Activated T-cell treated with anti-CD3 and anti-CD28 coated beads for 48 hours (primary cell): ENCODE measurements around the gene CACNB4.
"Not testable (repeated sequence)": the region's sequence is repeated elsewhere in the genome, so short reads cannot be mapped to it uniquely, and the experiment has no call there.

Experiments
- DNase-seq: peaks from one replicate; pipeline ENCODE4 v3.0.0-alpha.2; 2020; ENCODE audit warnings: low read depth

The CACNB4 gene

GRCh38 chr2:152050915-152051314, 47.9 kb downstream of the CACNB4 start:
- DNase-seq = no peak

- no peak for DNase-seq
Measured at GRCh38 chr2:152050341-152050740, 48.5 kb downstream of the CACNB4 start.

GRCh38 chr2:152049541-152049940, 49.3 kb downstream of the CACNB4 start:
- no peak for DNase-seq

GRCh38 chr2:152047824-152048471, 50.9 kb downstream of the CACNB4 start:
- no peak for DNase-seq

- no peak for DNase-seq
Measured at GRCh38 chr2:152046940-152047339, 51.9 kb downstream of the CACNB4 start.

- no peak for DNase-seq
Measured at GRCh38 chr2:152042636-152043615, 55.9 kb downstream of the CACNB4 start.

GRCh38 chr2:152038441-152038958, 60.3 kb downstream of the CACNB4 start:
- DNase-seq = no peak

- DNase-seq = no peak
Measured at GRCh38 chr2:152037743-152038435, 61.0 kb downstream of the CACNB4 start.

- DNase-seq = peak; percentile 33
Measured at GRCh38 chr2:152036611-152037469, 62.0 kb downstream of the CACNB4 start.

GRCh38 chr2:152034257-152034801, 64.5 kb downstream of the CACNB4 start:
- no peak for DNase-seq

GRCh38 chr2:152033011-152033925, 65.6 kb downstream of the CACNB4 start:
- DNase-seq = no peak

GRCh38 chr2:152031747-152032306, 67.0 kb downstream of the CACNB4 start:
- no peak for DNase-seq

- not testable (repeated sequence) for DNase-seq
Measured at GRCh38 chr2:152030596-152031328, 68.1 kb downstream of the CACNB4 start.

- no peak for DNase-seq
Measured at GRCh38 chr2:152028182-152028862, 70.5 kb downstream of the CACNB4 start.

GRCh38 chr2:152025678-152026287, 73.1 kb downstream of the CACNB4 start:
- peak; percentile 74 for DNase-seq

GRCh38 chr2:152024477-152024876, 74.4 kb downstream of the CACNB4 start:
- DNase-seq = no peak

- DNase-seq = no peak
Measured at GRCh38 chr2:152022090-152022489, 76.8 kb downstream of the CACNB4 start.

- not testable (repeated sequence) for DNase-seq
Measured at GRCh38 chr2:152021001-152021400, 77.8 kb downstream of the CACNB4 start.
